ENCODE results near the gene JAZF1. TPM values are rescaled to one million over a fixed set of nuclear protein-coding genes. Genes with fewer than 3 reads are reported as not detected.

The JAZF1 gene
- total RNA-seq, 1 experiment from 2014 or later = 3.4 TPM

DNA sequence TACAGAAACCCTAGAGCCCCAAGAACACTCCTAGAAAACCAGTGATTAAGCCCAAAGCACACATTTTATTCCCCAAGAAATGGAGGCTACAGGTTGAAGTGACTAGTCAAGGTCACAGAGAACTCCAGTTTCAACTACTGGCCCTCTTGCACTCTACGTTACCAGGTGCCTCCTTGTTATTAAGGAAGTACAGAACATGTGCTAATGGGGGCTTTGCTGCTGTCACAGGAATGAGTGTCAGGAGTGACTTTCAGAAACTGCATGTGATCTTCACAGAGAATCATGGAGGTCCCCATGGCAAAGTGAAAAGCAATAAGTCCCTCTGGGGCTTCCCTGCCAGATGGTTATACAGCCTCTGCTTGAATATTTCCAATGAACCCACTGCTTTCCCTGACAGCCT is 19.3 kb downstream of the JAZF1 start:
- H3K4me2 ChIP-seq (ENCODE audit: low read length) = no peak overlapping the region
- H3K36me3 ChIP-seq (ENCODE audit: control insufficient read depth in 1 of 2, insufficient read depth in 2 of 2, low read length in 2 of 2) = no peaks in the 10 kb centered on the region
- CTCF ChIA-PET = no interaction called here
- ATAC-seq = no peak
- TF ChIP-seq FOSL1 (IDR thresholded peaks at IDR 0.05; ENCODE audit: low read depth) = no peak
- no peak for TF ChIP-seq YY1 (IDR thresholded peaks at IDR 0.05; ENCODE audit: extremely low read depth, insufficient replicate concordance, low read depth, low read length)
- TF ChIP-seq JUND (IDR thresholded peaks at IDR 0.05) = no peak
- TF ChIP-seq, protein P1, sequence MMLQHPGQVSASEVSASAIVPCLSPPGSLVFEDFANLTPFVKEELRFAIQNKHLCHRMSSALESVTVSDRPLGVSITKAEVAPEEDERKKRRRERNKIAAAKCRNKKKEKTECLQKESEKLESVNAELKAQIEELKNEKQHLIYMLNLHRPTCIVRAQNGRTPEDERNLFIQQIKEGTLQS (IDR thresholded peaks at IDR 0.05) = no peak
- TF ChIP-seq, protein P2, sequence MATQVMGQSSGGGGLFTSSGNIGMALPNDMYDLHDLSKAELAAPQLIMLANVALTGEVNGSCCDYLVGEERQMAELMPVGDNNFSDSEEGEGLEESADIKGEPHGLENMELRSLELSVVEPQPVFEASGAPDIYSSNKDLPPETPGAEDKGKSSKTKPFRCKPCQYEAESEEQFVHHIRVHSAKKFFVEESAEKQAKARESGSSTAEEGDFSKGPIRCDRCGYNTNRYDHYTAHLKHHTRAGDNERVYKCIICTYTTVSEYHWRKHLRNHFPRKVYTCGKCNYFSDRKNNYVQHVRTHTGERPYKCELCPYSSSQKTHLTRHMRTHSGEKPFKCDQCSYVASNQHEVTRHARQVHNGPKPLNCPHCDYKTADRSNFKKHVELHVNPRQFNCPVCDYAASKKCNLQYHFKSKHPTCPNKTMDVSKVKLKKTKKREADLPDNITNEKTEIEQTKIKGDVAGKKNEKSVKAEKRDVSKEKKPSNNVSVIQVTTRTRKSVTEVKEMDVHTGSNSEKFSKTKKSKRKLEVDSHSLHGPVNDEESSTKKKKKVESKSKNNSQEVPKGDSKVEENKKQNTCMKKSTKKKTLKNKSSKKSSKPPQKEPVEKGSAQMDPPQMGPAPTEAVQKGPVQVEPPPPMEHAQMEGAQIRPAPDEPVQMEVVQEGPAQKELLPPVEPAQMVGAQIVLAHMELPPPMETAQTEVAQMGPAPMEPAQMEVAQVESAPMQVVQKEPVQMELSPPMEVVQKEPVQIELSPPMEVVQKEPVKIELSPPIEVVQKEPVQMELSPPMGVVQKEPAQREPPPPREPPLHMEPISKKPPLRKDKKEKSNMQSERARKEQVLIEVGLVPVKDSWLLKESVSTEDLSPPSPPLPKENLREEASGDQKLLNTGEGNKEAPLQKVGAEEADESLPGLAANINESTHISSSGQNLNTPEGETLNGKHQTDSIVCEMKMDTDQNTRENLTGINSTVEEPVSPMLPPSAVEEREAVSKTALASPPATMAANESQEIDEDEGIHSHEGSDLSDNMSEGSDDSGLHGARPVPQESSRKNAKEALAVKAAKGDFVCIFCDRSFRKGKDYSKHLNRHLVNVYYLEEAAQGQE (IDR thresholded peaks at IDR 0.05; ENCODE audit: low read depth) = no peak
- no peak for TF ChIP-seq ZFX (IDR thresholded peaks at IDR 0.05)
- TF ChIP-seq EZH2 (IDR thresholded peaks at IDR 0.05) = no peak
- TF ChIP-seq ELF1 (IDR thresholded peaks at IDR 0.05; ENCODE audit: borderline replicate concordance, low read depth) = no peak
- TF ChIP-seq CBX3 (IDR thresholded peaks at IDR 0.05; ENCODE audit: low read depth) = no peak
- no peak for TF ChIP-seq EGR1 (IDR thresholded peaks at IDR 0.05; ENCODE audit: low read depth)
- TF ChIP-seq ZNF274 (IDR thresholded peaks at IDR 0.05; ENCODE audit: low read depth, low read length) = no peak
- DNase-seq (ENCODE audit: low read depth, low spot score) = no peak
- no peak overlapping the region for H3K4me3 ChIP-seq (replicated peaks in 1 of 2; ENCODE audit: low read depth in 1 of 2, low read length in 2 of 2)
- no peak overlapping the region for H3K27ac ChIP-seq (ENCODE audit: low read depth, low read length)
- no peaks in the 10 kb centered on the region for H3K9me3 ChIP-seq (ENCODE audit: control insufficient read depth in 1 of 2, insufficient read depth in 1 of 2, low read depth in 1 of 2, low read length in 2 of 2)
- RAD21 ChIA-PET (ENCODE audit: low non-redundant PET in 1 of 2, low total read pairs in 2 of 2, uncharacterized antibody in 2 of 2, unreplicated experiment in 2 of 2) = no interaction called here
- H3K27me3 ChIP-seq (ENCODE audit: insufficient read depth, low read length) = no peaks in the 10 kb centered on the region
- no peaks in the 10 kb centered on the region for H3K9me2 ChIP-seq (ENCODE audit: insufficient read depth)
- POLR2A ChIA-PET = no interaction called here
- no peak overlapping the region for H2AFZ ChIP-seq (ENCODE audit: low read depth, low read length, poor library complexity, severe bottlenecking)
- intact Hi-C loops (cut with micrococcal nuclease) = no loop called here
- no TSS peak for BruUV-seq (replicated peaks)
- no peaks in the 10 kb centered on the region for H4K20me1 ChIP-seq (ENCODE audit: insufficient read depth)
- no peak overlapping the region for H3K9ac ChIP-seq (ENCODE audit: low read length)
- H3K4me1 ChIP-seq (ENCODE audit: control insufficient read depth in 1 of 2, insufficient read depth in 2 of 2, low read length in 2 of 2) = 0 out of 4 replicates have a peak, but pooled peaks cover 0 to under 1% of the 10 kb centered on the region in 2 experiments
- no peaks in the 10 kb centered on the region for H3K79me2 ChIP-seq (ENCODE audit: insufficient read depth, low read length)
